HG03103 (cell line): Measurements from ENCODE around the gene SLC6A12.
"Not testable (repeated sequence)": the region's sequence is repeated elsewhere in the genome, so short reads cannot be mapped to it uniquely, and the experiment has no call there.

Source experiments
- ATAC-seq: cut with Tn5 transposase; IDR thresholded peaks from one replicate; pipeline ENCODE4 v1.9.1; 2021; ENCODE audit warnings: low read depth; ENCODE audit not compliant: unreplicated experiment

SLC6A12 gene

GRCh38 chr12:202081-202731 lies 11.8 kb downstream of the SLC6A12 start:
- no peak for ATAC-seq

DNA sequence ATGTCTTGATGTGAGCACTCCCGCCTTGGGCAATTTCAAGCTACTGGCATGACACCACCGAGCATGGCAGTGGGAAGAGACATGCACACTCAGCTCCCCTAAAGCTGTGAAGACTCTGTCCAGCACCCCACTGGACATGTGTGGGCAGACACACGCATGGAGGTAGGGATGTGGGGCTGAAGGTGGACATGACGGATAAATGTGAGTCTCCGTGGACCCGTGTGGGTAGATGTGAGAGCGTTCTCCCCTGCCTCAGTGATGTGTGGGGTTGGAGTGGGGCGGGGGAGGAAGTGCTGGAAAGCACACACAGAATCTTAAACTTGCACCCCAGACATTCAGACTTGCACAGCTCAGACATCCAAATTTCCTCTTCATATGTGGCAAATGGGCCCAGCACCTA lies 12.6 kb downstream of the SLC6A12 start:
- ATAC-seq = no peak

GRCh38 chr12:198705-199104 lies 15.3 kb downstream of the SLC6A12 start:
- ATAC-seq = no peak

DNA sequence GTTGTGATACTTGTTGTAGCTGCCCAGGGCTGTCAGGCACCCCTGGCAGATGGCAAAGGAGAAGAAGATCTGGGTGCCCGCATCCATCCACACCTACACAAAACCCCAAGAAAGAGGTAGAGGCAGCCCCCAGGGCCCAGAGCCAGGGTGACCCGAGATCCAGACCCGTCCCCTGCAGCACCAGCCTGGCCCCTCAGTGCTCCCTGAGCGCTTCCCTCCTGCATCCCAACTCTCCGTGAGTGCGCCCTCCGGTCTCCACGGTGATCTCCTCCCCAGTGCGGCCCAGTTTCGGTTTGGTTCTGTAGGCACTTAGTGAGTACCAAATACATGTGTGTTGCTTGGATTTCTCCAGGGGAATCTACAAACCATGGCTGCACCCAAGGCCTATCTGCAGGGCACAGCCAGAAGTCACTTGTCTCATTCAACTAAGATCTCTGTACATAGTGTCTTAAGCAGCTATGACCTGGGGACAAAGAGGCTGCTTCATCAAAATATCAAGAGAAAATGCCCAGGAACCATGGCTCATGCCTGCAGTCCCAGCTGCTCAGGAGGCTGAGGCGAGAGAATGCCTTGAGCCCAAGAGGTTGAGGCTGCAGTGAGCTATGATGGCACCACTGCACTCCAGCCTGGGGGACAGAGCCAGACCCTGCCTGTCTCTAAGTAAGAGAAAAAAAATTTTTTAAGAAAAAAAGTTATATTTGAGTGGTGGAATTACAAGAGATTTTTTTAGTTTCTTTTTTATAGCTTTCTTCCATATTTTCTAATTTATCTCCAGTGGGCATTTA lies 15.9 kb downstream of the SLC6A12 start:
- ATAC-seq = no peak

DNA sequence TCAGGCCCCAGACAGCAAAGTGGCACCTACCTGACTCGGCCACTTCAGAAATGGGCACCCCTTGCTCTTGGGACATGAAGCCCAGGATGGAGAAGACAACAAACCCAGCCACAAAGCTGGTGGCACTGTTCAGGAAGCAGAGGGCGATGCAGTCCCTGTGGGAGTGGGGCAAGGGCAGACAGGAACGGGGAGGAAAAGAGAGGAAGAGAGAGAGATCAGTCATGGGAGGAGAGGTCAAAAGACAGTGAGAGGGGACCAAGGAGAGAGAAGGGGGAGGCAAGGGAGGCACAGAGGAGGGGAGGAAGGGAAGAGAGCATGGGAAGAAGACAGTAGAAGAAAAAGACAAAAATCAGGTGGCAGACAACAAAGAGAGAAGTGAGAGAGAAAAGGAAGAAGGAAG lies 16.6 kb downstream of the SLC6A12 start:
- ATAC-seq = no peak

GRCh38 chr12:196436-196835 lies 17.5 kb downstream of the SLC6A12 start:
- no peak for ATAC-seq

GRCh38 chr12:195951-196350 lies 18.0 kb downstream of the SLC6A12 start:
- ATAC-seq = no peak

- no peak for ATAC-seq
Measured at GRCh38 chr12:195156-195555, 18.8 kb downstream of the SLC6A12 start.

- ATAC-seq = no peak
Measured at GRCh38 chr12:194276-194675, 19.7 kb downstream of the SLC6A12 start.

DNA sequence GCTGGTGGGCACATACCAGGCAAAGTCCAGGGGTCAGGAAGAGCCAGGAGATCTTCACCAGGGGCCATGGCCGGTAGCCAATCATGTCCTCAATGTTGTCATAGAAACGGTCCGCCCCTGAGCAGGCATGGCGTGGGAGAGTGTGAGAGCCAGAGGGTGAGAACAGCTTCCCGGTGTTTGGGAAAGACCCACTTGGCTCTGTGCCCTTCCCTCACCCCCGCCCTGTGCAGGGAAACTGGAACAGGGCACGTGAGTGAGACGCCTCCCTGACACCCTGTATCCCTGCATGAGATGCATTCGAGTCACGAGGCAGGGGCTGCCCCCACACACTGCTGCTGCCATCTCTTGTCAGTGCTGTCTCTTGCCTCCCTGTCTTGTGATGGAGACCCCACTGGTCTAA lies 20.7 kb downstream of the SLC6A12 start:
- no peak for ATAC-seq

DNA sequence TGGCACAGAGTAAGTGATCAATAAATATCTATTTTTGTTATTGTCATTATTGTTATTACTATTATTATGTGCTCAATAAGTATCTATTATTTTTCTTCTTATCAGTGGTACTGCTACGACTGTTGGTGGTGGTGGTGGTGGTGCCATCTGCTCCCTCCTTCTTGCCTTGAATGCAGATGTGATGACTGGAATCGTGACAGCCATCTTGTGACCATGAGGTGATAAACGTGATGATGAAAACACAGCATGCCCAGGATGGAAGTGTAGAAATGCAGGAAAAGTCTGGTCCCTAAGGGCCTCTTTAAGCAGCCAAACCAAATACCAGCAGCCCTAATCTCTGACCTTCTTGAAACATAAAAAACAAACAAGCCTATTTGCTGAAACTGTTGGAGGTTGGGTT lies 22.4 kb downstream of the SLC6A12 start:
- ATAC-seq = no peak

DNA sequence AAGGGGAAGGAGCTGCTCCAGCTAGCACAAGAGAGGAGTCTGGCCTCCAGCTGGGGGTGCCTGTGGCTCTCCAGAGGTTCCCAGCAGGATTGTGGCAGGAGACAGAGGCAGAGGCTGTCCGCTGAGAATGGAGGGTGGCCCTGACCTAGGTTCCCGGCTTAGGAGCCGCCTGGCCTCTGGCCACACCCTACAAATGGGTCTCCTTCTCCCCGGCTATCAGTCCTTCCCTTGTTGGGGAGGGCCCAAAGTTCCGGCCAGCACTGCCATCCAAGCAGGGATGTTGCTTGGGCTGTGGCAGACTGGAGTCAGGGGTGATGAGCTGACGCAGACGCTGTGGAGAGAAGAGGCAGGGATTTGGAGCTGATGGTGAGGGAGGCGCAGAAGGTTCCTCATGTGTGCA lies 23.1 kb downstream of the SLC6A12 start:
- no peak for ATAC-seq

- no peak for ATAC-seq
Measured at GRCh38 chr12:189622-189962, 24.4 kb downstream of the SLC6A12 start.

GRCh38 chr12:188910-189621 lies 24.9 kb downstream of the SLC6A12 start:
- no peak for ATAC-seq

GRCh38 chr12:187986-188909 lies 25.7 kb downstream of the SLC6A12 start:
- ATAC-seq = not testable (repeated sequence)

- ATAC-seq = no peak
Measured at GRCh38 chr12:186006-186625, 27.8 kb downstream of the SLC6A12 start.

GRCh38 chr12:185576-185955 lies 28.4 kb downstream of the SLC6A12 start:
- no peak for ATAC-seq

GRCh38 chr12:184811-185575 lies 29.0 kb downstream of the SLC6A12 start:
- no peak for ATAC-seq

GRCh38 chr12:182381-182892 lies 31.5 kb downstream of the SLC6A12 start:
- ATAC-seq = no peak
